ENCODE results near the gene ITPRID1. TPM values are rescaled to one million over a fixed set of nuclear protein-coding genes. Genes with fewer than 3 reads are reported as not detected.

ITPRID1 gene
- total RNA-seq, 1 experiment from 2014 or later, result 1.2 TPM

DNA sequence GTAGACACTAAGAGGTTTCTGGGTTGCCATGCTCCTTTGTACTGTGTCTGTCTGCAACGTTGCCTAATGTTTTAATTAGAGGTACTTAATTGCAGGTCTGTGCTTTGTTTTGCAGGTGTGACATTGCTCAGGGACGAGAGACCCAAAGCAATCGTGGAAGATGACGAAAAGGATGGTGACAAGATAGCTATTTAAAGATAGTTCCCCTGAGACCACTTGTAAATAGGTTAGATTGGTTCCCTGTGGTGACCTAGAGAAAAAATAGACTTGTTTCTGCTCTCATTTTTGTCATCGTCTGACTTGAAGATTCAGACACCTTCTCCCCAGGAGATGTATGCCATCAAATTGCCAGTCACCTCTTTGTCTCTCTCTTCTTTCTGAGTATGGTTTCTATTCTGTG is 193.2 kb downstream of the ITPRID1 start:
- no peak overlapping the region for H2AK5ac ChIP-seq (ENCODE audit: insufficient read length, low read length)
- no peaks in the 10 kb centered on the region for H3K23me2 ChIP-seq (ENCODE audit: insufficient read length, low read depth, low read length, poor library complexity, severe bottlenecking)
- H3K4ac ChIP-seq (ENCODE audit: low read depth, low read length), result no peak overlapping the region
- H3K27me3 Mint-ChIP-seq (ENCODE audit: low read depth), result peaks cover 70% of the 10 kb centered on the region
- peaks cover 2% of the 10 kb centered on the region for H3K9me3 ChIP-seq (ENCODE audit: control insufficient read depth, low read depth, low read length)
- peaks cover 5% of the 10 kb centered on the region; the same call in 1 of the 2 replicates for H3K4me1 ChIP-seq (ENCODE audit: insufficient read depth, low read length)
- H2BK12ac ChIP-seq (ENCODE audit: insufficient read length, low read depth, low read length), result no peak overlapping the region
- H3K36me3 Mint-ChIP-seq (ENCODE audit: insufficient read depth in 1 of 3, low read depth in 3 of 3), result peaks cover 6% of the 10 kb centered on the region in 3 experiments; a peak in 6 of 7 replicates
- no peak overlapping the region for H4K8ac ChIP-seq (replicated peaks; ENCODE audit: insufficient read length, low read depth, low read length)
- H3K4me1 Mint-ChIP-seq, result peaks cover 18 to 35% of the 10 kb centered on the region in 2 experiments
- H2BK20ac ChIP-seq (ENCODE audit: low read depth, low read length, poor library complexity, severe bottlenecking), result no peak overlapping the region
- no peaks in the 10 kb centered on the region for H3K79me2 ChIP-seq (ENCODE audit: insufficient read depth, low read length)
- H3K56ac ChIP-seq (ENCODE audit: insufficient read length, low read depth, low read length), result no peak overlapping the region
- H2BK15ac ChIP-seq (ENCODE audit: low read depth, low read length), result no peak overlapping the region
- H4K20me1 ChIP-seq (ENCODE audit: control insufficient read depth, insufficient read depth, insufficient read length), result no peaks in the 10 kb centered on the region
- no peak overlapping the region for H3K27ac Mint-ChIP-seq
- DNase-seq, result no peak
- no peak overlapping the region for H3K27ac ChIP-seq (ENCODE audit: insufficient read length, low read depth, low read length)
- no peak overlapping the region for H3K4me3 Mint-ChIP-seq
- H3K14ac ChIP-seq (ENCODE audit: insufficient read depth, low read length), result no peak overlapping the region
- no peak overlapping the region for H3K9ac ChIP-seq (ENCODE audit: extremely low read depth, insufficient read length, low read length)
- H2BK5ac ChIP-seq (ENCODE audit: insufficient read length, low read length), result no peak overlapping the region
- H2AFZ ChIP-seq (ENCODE audit: low read length), result no peak overlapping the region
- H3K23ac ChIP-seq (ENCODE audit: insufficient read length, low read depth, low read length), result no peak overlapping the region
- no CpG with 5 or more reads among the region's 5 CpGs for WGBS (ENCODE audit: extremely low coverage, insufficient read length, low lambda C conversion rate)
- H3K27me3 ChIP-seq (ENCODE audit: insufficient read depth, low read length), result peaks cover 2% of the 10 kb centered on the region; the same call in 1 of the 2 replicates
- no peak overlapping the region for H4K91ac ChIP-seq (ENCODE audit: insufficient read length, low read depth, low read length)
- no peak overlapping the region for H3K18ac ChIP-seq (ENCODE audit: insufficient read length, low read depth, low read length)
- H2BK120ac ChIP-seq (ENCODE audit: low read depth, low read length, poor library complexity, severe bottlenecking), result no peak overlapping the region
- H4K5ac ChIP-seq (ENCODE audit: insufficient read length, low read depth, low read length), result no peak overlapping the region
- H3K9me3 Mint-ChIP-seq, result peaks cover 6% of the 10 kb centered on the region in 2 experiments
- H3K79me1 ChIP-seq (ENCODE audit: insufficient read depth, low read depth, low read length, poor library complexity, severe bottlenecking), result no peaks in the 10 kb centered on the region
- H3T11ph ChIP-seq (ENCODE audit: low read length), result no peak overlapping the region
- TF ChIP-seq, protein P1, sequence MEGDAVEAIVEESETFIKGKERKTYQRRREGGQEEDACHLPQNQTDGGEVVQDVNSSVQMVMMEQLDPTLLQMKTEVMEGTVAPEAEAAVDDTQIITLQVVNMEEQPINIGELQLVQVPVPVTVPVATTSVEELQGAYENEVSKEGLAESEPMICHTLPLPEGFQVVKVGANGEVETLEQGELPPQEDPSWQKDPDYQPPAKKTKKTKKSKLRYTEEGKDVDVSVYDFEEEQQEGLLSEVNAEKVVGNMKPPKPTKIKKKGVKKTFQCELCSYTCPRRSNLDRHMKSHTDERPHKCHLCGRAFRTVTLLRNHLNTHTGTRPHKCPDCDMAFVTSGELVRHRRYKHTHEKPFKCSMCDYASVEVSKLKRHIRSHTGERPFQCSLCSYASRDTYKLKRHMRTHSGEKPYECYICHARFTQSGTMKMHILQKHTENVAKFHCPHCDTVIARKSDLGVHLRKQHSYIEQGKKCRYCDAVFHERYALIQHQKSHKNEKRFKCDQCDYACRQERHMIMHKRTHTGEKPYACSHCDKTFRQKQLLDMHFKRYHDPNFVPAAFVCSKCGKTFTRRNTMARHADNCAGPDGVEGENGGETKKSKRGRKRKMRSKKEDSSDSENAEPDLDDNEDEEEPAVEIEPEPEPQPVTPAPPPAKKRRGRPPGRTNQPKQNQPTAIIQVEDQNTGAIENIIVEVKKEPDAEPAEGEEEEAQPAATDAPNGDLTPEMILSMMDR (conservative IDR thresholded peaks at IDR 0.05), result no peak
- no peak overlapping the region for H3K4me2 ChIP-seq (ENCODE audit: insufficient read depth, insufficient read length, low read length)

Other genes with a start within 250 kb of the ITPRID1 start
- gene NEUROD6, start 173.4 kb upstream of the ITPRID1 start, total RNA-seq (2021), result not detected in 2 replicates
- 1.2 and 1.7 TPM in 2 replicates for gene PPP1R17, start 173.1 kb downstream of the ITPRID1 start, total RNA-seq (2021)